ENCODE measurements around the gene FAM107B.

- TF ChIP-seq EP300 (IDR thresholded peaks at IDR 0.05) (no peak), CTCF (IDR thresholded peaks at IDR 0.05) (no peak), POLR2AphosphoS5 (IDR thresholded peaks at IDR 0.05) (no peak)
Measured at GRCh38 chr10:14707481-14707880, 67.2 kb downstream of the FAM107B start.

Data from suprapubic skin (tissue), 4 donors.